ENCODE results near the gene CPA5.

The CPA5 gene

GRCh38 chr7:130324306-130324943 is 20.2 kb upstream of the CPA5 start:
- H3K27ac Mint-ChIP-seq = peak overlapping the region; percentile 94
- no peaks in the 10 kb centered on the region for H3K36me3 Mint-ChIP-seq (ENCODE audit: low read depth)
- H3K4me1 Mint-ChIP-seq = peaks cover 43% of the 10 kb centered on the region
- no peaks in the 10 kb centered on the region for H3K9me3 Mint-ChIP-seq
- H3K27me3 Mint-ChIP-seq (ENCODE audit: low read depth, poor library complexity) = peaks cover 3% of the 10 kb centered on the region
- DNase-seq = no peak
- no peak overlapping the region for H3K4me3 Mint-ChIP-seq
- TF ChIP-seq CTCF (IDR thresholded peaks at IDR 0.05) = no peak

- no peak for DNase-seq
- H3K27me3 Mint-ChIP-seq (ENCODE audit: low read depth, poor library complexity) = peaks cover 8% of the 10 kb centered on the region
- peak overlapping the region; percentile 57 for H3K27ac Mint-ChIP-seq
- no peak for TF ChIP-seq CTCF (IDR thresholded peaks at IDR 0.05)
- peaks cover 30% of the 10 kb centered on the region for H3K4me1 Mint-ChIP-seq
- peaks cover under 1% of the 10 kb centered on the region for H3K36me3 Mint-ChIP-seq (ENCODE audit: low read depth)
- H3K9me3 Mint-ChIP-seq = peaks cover under 1% of the 10 kb centered on the region
- H3K4me3 Mint-ChIP-seq = no peak overlapping the region
These were observed 14.9 kb upstream of the CPA5 start for GRCh38 chr7:130329681-130330080.

DNA sequence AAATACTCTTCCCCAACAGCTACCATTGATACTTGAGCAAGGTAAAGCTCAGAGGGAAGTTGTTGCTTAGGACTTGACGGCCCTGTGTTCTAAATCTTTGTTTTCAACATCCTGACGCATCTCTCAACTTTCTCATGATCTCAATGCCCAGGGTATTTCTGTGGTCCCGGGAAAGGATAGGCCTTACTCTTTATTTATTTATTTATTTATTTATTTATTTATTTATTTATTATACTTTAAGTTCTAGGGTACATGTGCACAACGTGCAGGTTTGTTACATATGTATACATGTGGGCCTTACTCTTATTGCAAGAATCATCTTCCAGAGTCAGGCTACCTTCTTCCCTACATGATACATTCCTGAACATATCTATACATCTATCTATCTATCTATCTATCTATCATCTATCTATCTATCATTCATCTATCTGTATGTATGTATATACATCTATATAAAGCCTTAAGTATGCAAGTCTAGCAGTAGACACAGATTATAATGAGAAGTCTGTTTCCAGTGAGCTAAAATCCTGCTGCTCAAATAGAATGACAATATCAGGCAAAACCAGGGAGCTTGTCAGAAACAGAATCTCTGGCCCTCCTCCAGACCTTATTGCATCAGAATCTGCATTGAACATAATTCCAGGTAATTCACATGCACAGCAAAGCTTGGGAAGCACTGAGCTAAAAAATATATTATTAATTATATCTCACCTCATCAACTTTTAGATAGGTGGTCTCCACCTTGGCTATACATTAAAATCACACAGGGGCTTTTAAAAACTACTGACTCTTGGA is 12.2 kb upstream of the CPA5 start:
- H3K27ac Mint-ChIP-seq = no peak overlapping the region
- peaks cover 30% of the 10 kb centered on the region for H3K4me1 Mint-ChIP-seq
- H3K4me3 Mint-ChIP-seq = no peak overlapping the region
- peaks cover 8% of the 10 kb centered on the region for H3K27me3 Mint-ChIP-seq (ENCODE audit: low read depth, poor library complexity)
- peaks cover 5% of the 10 kb centered on the region for H3K9me3 Mint-ChIP-seq
- TF ChIP-seq CTCF (IDR thresholded peaks at IDR 0.05) = no peak
- peaks cover 4% of the 10 kb centered on the region for H3K36me3 Mint-ChIP-seq (ENCODE audit: low read depth)
- no peak for DNase-seq

- no peak for TF ChIP-seq CTCF (IDR thresholded peaks at IDR 0.05)
- DNase-seq = no peak
- Mint-ChIP-seq H3K27ac (no peak overlapping the region), H3K27me3 (ENCODE audit: low read depth, poor library complexity) (peaks cover 8% of the 10 kb centered on the region), H3K4me3 (no peak overlapping the region), H3K9me3 (peaks cover 5% of the 10 kb centered on the region), H3K36me3 (ENCODE audit: low read depth) (peaks cover 4% of the 10 kb centered on the region), H3K4me1 (peaks cover 40% of the 10 kb centered on the region)
These were observed 10.8 kb upstream of the CPA5 start for GRCh38 chr7:130333832-130334231.

DNA sequence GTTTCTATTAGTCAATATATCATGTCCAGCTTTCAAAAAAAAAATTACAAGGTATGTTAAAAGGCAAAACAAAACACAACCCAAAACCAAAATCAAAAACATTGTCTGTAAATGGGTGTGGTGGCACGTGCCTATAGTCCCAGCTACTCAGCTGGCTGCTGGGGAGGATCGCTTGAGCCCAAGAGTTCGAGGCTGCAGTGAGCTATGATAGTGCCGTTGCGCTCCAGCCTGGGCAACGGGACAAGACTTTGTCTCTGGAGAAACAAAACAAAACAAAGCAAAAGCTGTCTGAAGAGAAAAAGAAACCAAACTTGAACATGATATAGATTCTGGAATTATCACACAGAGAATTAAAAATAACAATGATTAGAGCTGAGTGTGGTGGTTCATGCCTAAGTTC is 10.3 kb upstream of the CPA5 start:
- Mint-ChIP-seq H3K27ac (no peak overlapping the region), H3K27me3 (ENCODE audit: low read depth, poor library complexity) (peaks cover 8% of the 10 kb centered on the region), H3K36me3 (ENCODE audit: low read depth) (peaks cover 4% of the 10 kb centered on the region), H3K4me3 (no peak overlapping the region), H3K9me3 (peaks cover 5% of the 10 kb centered on the region), H3K4me1 (peaks cover 41% of the 10 kb centered on the region)
- no peak for TF ChIP-seq CTCF (IDR thresholded peaks at IDR 0.05)
- DNase-seq = no peak

Measured in nephron progenitor cell (in vitro differentiated cells).